Ovary (tissue), 3 donors: Measurements from ENCODE around the gene NOX3.

Experiments used
- EP300 ChIP-seq: sonication (generic); formaldehyde crosslinking; IDR thresholded peaks from one replicate; pipeline ENCODE4 v1.6.1; 2017; ENCODE audit warnings: antibody characterized with exemption
- POLR2A ChIP-seq: fragments of 450-650 bp; IDR thresholded peaks from one replicate; pipeline ENCODE4 v1.6.1; 2017; ENCODE audit warnings: antibody characterized with exemption, mild to moderate bottlenecking, moderate library complexity
- TF ChIP-seq, protein P1 (sequence below), 3 donors: fragments of 450-650 bp in 2 of 3; fragments of 200-600 bp in 1 of 3; IDR thresholded peaks; one replicate each; pipeline versions ENCODE4 v1.5.1 to v1.8.0; 2016 to 2022; ENCODE audit warnings: antibody characterized with exemption in 3 of 3, mild to moderate bottlenecking in 1 of 3
- donor health status: DM: no; HTN: no; CAD: no.

DNA sequence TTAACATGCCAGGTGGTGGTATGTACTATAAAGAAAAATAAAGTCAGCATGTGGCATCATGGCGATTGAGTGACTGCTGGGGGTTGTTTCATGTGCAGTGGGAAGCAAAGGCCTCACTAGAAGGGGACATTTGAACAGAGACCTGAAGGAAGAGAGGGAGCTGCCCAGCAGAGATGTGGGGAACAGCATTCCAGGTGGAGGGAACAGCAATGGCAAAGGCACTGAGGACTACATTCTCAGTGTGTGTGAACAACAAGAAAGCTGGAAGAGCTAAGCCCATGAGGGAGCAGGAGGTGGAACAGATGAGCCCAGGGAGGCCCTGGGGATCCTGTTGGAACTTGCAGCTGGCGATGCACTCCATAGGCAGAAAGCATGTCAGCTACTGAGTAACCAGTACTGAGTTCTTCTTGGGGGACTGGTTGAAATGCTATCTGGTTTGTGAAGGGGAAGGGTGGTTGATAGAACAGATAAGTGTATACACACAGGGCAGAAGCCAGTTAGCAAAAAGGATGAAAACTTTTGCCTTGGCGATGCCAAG lies 29.2 kb downstream of the NOX3 start:
- no peak for TF ChIP-seq EP300
- TF ChIP-seq POLR2A: no peak
- TF ChIP-seq, protein P1, sequence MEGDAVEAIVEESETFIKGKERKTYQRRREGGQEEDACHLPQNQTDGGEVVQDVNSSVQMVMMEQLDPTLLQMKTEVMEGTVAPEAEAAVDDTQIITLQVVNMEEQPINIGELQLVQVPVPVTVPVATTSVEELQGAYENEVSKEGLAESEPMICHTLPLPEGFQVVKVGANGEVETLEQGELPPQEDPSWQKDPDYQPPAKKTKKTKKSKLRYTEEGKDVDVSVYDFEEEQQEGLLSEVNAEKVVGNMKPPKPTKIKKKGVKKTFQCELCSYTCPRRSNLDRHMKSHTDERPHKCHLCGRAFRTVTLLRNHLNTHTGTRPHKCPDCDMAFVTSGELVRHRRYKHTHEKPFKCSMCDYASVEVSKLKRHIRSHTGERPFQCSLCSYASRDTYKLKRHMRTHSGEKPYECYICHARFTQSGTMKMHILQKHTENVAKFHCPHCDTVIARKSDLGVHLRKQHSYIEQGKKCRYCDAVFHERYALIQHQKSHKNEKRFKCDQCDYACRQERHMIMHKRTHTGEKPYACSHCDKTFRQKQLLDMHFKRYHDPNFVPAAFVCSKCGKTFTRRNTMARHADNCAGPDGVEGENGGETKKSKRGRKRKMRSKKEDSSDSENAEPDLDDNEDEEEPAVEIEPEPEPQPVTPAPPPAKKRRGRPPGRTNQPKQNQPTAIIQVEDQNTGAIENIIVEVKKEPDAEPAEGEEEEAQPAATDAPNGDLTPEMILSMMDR (IDR thresholded peaks at IDR 0.05): no peak
